PC-3 (cell line): Measurements from ENCODE around the gene CASQ1. TPM values are rescaled to one million over a fixed set of nuclear protein-coding genes. Genes with fewer than 3 reads are reported as not detected.

Experiments
- ATAC-seq: fragments of 200-7000 bp; cut with Tn5 transposase; 2 replicates; pipeline ENCODE4 v1.9.1; 2020; ENCODE audit warnings: mild to moderate bottlenecking, moderate library complexity
- BruUV-seq: library from RNA; stranded (reverse); fragments of 400-500 nt; replicated peaks from 2 replicates; lab custom pipeline; 2021; lab: Mats Ljungman, UMichigan
- CTCF ChIA-PET: fragments of 300-600 bp; sonication (Branson Sonifier 250); formaldehyde crosslinking; loops from one replicate; lab custom pipeline; 2022; ENCODE audit warnings: antibody characterized with exemption; lab: Charles Lee
- POLR2A ChIA-PET: fragments of 300-600 bp; sonication (Branson Sonifier 250); formaldehyde crosslinking; loops from one replicate; lab custom pipeline; 2022; ENCODE audit warnings: antibody characterized with exemption; ENCODE audit not compliant: unreplicated experiment; lab: Charles Lee
- DNase-seq: peaks from one replicate; pipeline ENCODE4 v3.0.0-alpha.2; 2015
- H2AFZ ChIP-seq: fragments of 300-600 bp; sonication (generic); 2 replicates; pipeline ENCODE4 v1.6.0; 2016; ENCODE audit warnings: antibody characterized with exemption, low read length
- H3F3A ChIP-seq: fragments of 300-600 bp; sonication (generic); one replicate; pipeline ENCODE4 v1.6.0; 2017; ENCODE audit warnings: antibody characterized with exemption, low read length, control low read depth, mild to moderate bottlenecking; ENCODE audit not compliant: unreplicated experiment
- H3K27ac ChIP-seq: fragments of 300-600 bp; sonication (generic); 2 replicates; pipeline ENCODE4 v1.5.1; 2016; ENCODE audit warnings: mild to moderate bottlenecking, low read length
- H3K27me3 ChIP-seq: fragments of 300-600 bp; sonication (generic); 2 replicates; pipeline ENCODE4 v1.6.1; 2016; ENCODE audit warnings: low read length, mixed read lengths
- H3K36me3 ChIP-seq: fragments of 300-600 bp; sonication (generic); 2 replicates; pipeline ENCODE4 v1.6.1; 2016; ENCODE audit warnings: low read depth, mixed run types, low read length, mixed read lengths
- H3K4me1 ChIP-seq: fragments of 300-600 bp; sonication (generic); 2 replicates; pipeline ENCODE4 v1.5.1; 2016; ENCODE audit warnings: low read length; ENCODE audit not compliant: insufficient read depth
- H3K4me2 ChIP-seq: fragments of 300-600 bp; sonication (generic); 2 replicates; pipeline ENCODE4 v1.6.0; 2016; ENCODE audit warnings: low read length
- H3K4me3 ChIP-seq: fragments of 300-600 bp; sonication (generic); 2 replicates; pipeline ENCODE4 v1.5.1; 2016; ENCODE audit warnings: mild to moderate bottlenecking, low read length, mixed read lengths
- H3K79me2 ChIP-seq: fragments of 300-600 bp; sonication (generic); 2 replicates; pipeline ENCODE4 v1.6.1; 2017; ENCODE audit warnings: low read length, mixed read lengths
- H3K9ac ChIP-seq: fragments of 300-600 bp; sonication (generic); 2 replicates; pipeline ENCODE4 v1.6.0; 2016; ENCODE audit warnings: mild to moderate bottlenecking, low read length
- H3K9me2 ChIP-seq: fragments of 300-600 bp; sonication (generic); replicated peaks from 2 replicates; pipeline ENCODE4 v1.6.1; 2016; ENCODE audit warnings: mixed run types, low read length, mixed read lengths
- H3K9me3 ChIP-seq: fragments of 300-600 bp; sonication (generic); 2 replicates; pipeline ENCODE4 v1.6.1; 2016; ENCODE audit warnings: low read length, mixed read lengths
- H4K20me1 ChIP-seq: fragments of 300-600 bp; sonication (generic); 2 replicates; pipeline ENCODE4 v1.6.1; 2016; ENCODE audit warnings: low read length, mixed read lengths
- CTCF ChIP-seq: fragments of 300-600 bp; sonication (generic); conservative IDR thresholded peaks from 2 replicates; pipeline ENCODE4 v1.5.1; 2017; ENCODE audit warnings: antibody characterized with exemption, low read depth, mild to moderate bottlenecking, low read length
- EZH2 ChIP-seq: fragments of 300-600 bp; sonication (generic); IDR thresholded peaks from one replicate; pipeline ENCODE4 v1.6.1; 2017; ENCODE audit warnings: antibody characterized with exemption, mild to moderate bottlenecking, low read length; ENCODE audit not compliant: unreplicated experiment
- EZH2phosphoT487 ChIP-seq: fragments of 300-600 bp; sonication (generic); IDR thresholded peaks from 2 replicates; pipeline ENCODE4 v1.6.1; 2018; ENCODE audit warnings: mild to moderate bottlenecking, antibody characterized with exemption, low read length, borderline replicate concordance
- intact Hi-C: fragments of 100-400 bp; cut with micrococcal nuclease; formaldehyde crosslinking; loops from 2 replicates; pipeline ENCODE4 v1.9.0; 2023
- total RNA-seq: library from RNA; depleted of rRNA; stranded (reverse); fragments of >200 nt; gene quantifications from 2 replicates; pipeline ENCODE4 v1.2.3, GENCODE V29; 2014

The CASQ1 gene
- total RNA-seq, 1 experiment from 2014 or later: not detected

- ATAC-seq: no peak
Observed at GRCh38 chr1:160177231-160177630, 13.1 kb upstream of the CASQ1 start.

GRCh38 chr1:160177667-160178066 is 12.7 kb upstream of the CASQ1 start:
- intact Hi-C loops: no loop called here
- POLR2A ChIA-PET: no interaction called here
- ATAC-seq: no peak

More at GRCh38 chr1:160177231-160177630, 13.1 kb upstream of the CASQ1 start:
- CTCF ChIA-PET: no interaction called here
- Histone ChIP-seq H3K4me1 (no peaks in the 10 kb centered on the region), H3K27ac (no peak overlapping the region), H3K9me2 (no peaks in the 10 kb centered on the region), H3K79me2 (no peaks in the 10 kb centered on the region), H2AFZ (no peak overlapping the region), H3K27me3 (no peaks in the 10 kb centered on the region), H4K20me1 (no peaks in the 10 kb centered on the region), H3K4me2 (no peak overlapping the region), H3K4me3 (no peak overlapping the region), H3F3A (no peaks in the 10 kb centered on the region), H3K36me3 (no peaks in the 10 kb centered on the region), H3K9ac (no peak overlapping the region), H3K9me3 (no peaks in the 10 kb centered on the region)
- intact Hi-C loops: no loop called here
- TF ChIP-seq EZH2phosphoT487: no peak
- no peak for TF ChIP-seq CTCF
- no peak for TF ChIP-seq EZH2
- no peak for DNase-seq
- POLR2A ChIA-PET: no interaction called here
- BruUV-seq: no TSS peak

More at GRCh38 chr1:160177667-160178066, 12.7 kb upstream of the CASQ1 start:
- CTCF ChIA-PET: no interaction called here
- no peaks in the 10 kb centered on the region for H3K9me2 ChIP-seq
- TF ChIP-seq EZH2 (no peak), EZH2phosphoT487 (no peak), CTCF (no peak)
- H3K4me3 ChIP-seq: no peak overlapping the region
- H3K27ac ChIP-seq: no peak overlapping the region
- no peak overlapping the region for H2AFZ ChIP-seq
- no peaks in the 10 kb centered on the region for H3K79me2 ChIP-seq
- no peaks in the 10 kb centered on the region for H3K27me3 ChIP-seq
- no peaks in the 10 kb centered on the region for H3K4me1 ChIP-seq
- no TSS peak for BruUV-seq
- no peaks in the 10 kb centered on the region for H4K20me1 ChIP-seq
- no peak overlapping the region for H3K4me2 ChIP-seq
- no peaks in the 10 kb centered on the region for H3K36me3 ChIP-seq
- no peaks in the 10 kb centered on the region for H3F3A ChIP-seq
- DNase-seq: no peak
- no peak overlapping the region for H3K9ac ChIP-seq
- no peaks in the 10 kb centered on the region for H3K9me3 ChIP-seq
